ENCODE data around the gene SEC16B.

SEC16B gene

DNA sequence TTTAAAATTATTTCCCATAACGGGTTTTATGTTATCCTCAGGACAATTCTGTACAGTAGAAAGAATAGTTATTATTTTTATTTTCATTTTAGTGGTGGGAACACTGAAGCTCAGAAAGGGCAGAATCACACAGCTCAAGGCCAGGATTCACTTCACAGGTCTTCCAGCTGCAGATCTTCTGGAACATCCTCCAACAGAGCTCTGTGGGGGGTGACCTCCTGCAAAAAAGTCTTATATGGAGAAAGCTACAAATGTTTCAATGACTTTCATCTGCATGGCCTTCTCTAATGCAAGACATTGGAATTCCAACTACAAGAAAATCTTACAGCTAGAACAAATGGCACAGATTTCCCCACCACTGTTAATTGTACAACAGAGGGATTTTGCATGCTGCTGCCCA is 64.2 kb downstream of the SEC16B start:
- no peak for DNase-seq

DNA sequence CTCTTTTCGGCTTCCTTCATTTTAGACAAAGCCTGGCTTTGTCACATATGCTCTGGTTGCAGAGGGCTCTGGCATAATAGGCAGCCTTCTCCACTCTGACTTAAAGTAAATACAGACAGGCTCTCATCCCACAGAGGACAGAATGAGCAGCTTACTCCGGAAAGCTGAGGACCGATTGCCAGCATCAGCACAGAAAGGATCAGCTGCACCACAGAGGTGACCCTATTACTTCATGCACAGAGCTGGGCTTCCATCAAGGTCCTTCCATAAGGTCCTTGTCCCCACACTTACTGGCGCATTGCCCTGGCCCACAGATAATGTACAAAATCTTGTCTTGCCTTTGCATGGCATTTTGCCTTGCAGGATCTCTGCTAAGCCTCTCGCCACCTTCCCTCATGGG is 67.6 kb downstream of the SEC16B start:
- no peak for DNase-seq

DNA sequence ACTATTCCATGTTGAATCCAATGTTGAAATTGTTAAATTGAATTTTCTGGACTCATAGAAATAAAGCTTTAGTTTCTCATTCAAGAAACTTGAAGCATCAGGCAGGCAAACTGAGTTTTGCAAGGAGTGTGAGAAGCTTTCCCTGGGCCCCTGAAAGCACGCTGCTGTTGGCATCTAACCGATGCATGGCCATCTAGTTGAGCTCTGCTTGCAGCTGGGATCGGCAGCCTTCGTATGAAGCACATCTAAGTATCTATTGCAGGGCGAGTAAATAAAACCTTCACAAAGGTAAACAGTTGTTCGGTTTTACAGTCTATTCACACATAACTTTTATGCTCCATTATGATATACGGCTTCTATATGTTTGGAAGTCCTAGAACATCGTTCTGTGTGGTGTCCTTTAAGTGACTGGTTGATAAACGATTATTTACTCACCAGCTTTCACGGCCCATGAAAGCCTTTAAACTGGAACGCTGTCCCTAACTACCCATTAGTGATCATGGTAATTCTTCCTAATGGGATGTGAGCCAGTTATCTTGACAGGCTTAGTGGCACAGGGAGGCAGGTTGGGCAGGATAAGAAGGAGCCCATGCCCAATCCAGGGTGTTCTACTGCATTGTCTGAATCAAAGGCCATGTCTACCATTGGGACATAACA is 71.7 kb downstream of the SEC16B start:
- no peak for DNase-seq

DNA sequence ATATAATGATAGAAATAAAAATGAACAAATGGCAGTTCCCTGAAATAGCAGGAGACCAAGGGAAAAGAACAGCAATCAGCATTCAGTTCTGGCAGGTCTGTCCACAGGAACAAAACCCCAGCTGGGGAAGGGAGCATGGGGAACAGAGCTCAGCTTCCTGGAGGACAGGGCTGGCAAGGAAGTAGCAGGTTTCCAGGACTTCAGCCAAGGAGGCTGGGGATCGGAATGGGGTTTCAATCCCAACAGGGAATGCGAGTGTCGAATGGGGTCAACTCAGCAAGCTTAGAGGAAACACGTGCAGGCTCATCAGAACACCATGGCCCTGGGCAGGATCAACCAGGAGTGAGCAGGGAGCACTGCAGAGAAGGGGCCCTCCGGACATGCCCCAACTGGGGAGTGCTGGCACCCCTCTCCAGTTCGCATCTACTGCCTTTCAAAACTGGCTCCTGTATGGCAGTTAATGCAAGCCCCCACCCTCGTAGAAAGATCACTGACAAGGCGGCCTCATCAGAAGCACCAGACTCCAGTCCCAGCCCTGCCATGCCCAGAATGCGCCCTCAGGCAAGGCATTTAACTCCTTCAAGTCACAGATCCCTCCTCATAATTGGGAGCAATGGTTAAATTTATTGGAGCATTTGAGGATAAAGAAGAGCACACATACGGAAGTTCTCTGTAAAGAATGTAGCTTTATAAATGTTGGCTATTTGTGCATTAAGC is 72.4 kb downstream of the SEC16B start:
- DNase-seq = no peak

All from NCI-H1694 (cell line).